ENCODE data around the gene TXNRD3. TPM values are rescaled to one million over a fixed set of nuclear protein-coding genes. Genes with fewer than 3 reads are reported as not detected.

The TXNRD3 gene
- total RNA-seq, 1 donor from 2014 or later = 7.6 TPM

- FAIRE-seq = no peak
- TF ChIP-seq EZH2 (IDR thresholded peaks at IDR 0.05; ENCODE audit: insufficient read depth, low read length) (no peak), CTCF (IDR thresholded peaks at IDR 0.05; ENCODE audit: insufficient read depth, low read depth, low read length) (no peak)
- DNase-seq (ENCODE audit: low read depth) = no peak
- Mint-ChIP-seq H3K27me3 (ENCODE audit: low read depth, unreplicated experiment) (no peaks in the 10 kb centered on the region), H3K27ac (ENCODE audit: unreplicated experiment) (no peak overlapping the region), H3K9me3 (ENCODE audit: unreplicated experiment) (no peaks in the 10 kb centered on the region), H3K36me3 (ENCODE audit: low read depth, unreplicated experiment) (peaks cover 15% of the 10 kb centered on the region), H3K4me1 (ENCODE audit: low read depth, unreplicated experiment) (peaks cover 22% of the 10 kb centered on the region), H3K4me3 (ENCODE audit: unreplicated experiment) (no peak overlapping the region)
- no peak overlapping the region for H2AFZ ChIP-seq (ENCODE audit: low read depth, low read length)
- H3K4me2 ChIP-seq (ENCODE audit: low read length) = no peak overlapping the region
- H3K79me2 ChIP-seq (ENCODE audit: insufficient read depth, low read length) = no peaks in the 10 kb centered on the region
- H3K9me3 ChIP-seq (ENCODE audit: insufficient read depth, low read depth, low read length) = no peaks in the 10 kb centered on the region
- H3K27ac ChIP-seq (ENCODE audit: low read depth, low read length) = no peak overlapping the region
- H4K20me1 ChIP-seq (ENCODE audit: insufficient read depth, low read length) = no peaks in the 10 kb centered on the region
- H3K4me1 ChIP-seq (ENCODE audit: insufficient read depth, low read length) = peaks cover 14% of the 10 kb centered on the region
- H3K36me3 ChIP-seq (ENCODE audit: insufficient read depth, low read length) = no peaks in the 10 kb centered on the region
- H3K9ac ChIP-seq (ENCODE audit: low read length) = no peak overlapping the region
- no peaks in the 10 kb centered on the region for H3K27me3 ChIP-seq (ENCODE audit: insufficient read depth, low read length)
- no peak overlapping the region for H3K4me3 ChIP-seq (ENCODE audit: insufficient read depth, low read depth, low read length)
These were observed 41.3 kb downstream of the TXNRD3 start for GRCh38 chr3:126613479-126614188.

DNA sequence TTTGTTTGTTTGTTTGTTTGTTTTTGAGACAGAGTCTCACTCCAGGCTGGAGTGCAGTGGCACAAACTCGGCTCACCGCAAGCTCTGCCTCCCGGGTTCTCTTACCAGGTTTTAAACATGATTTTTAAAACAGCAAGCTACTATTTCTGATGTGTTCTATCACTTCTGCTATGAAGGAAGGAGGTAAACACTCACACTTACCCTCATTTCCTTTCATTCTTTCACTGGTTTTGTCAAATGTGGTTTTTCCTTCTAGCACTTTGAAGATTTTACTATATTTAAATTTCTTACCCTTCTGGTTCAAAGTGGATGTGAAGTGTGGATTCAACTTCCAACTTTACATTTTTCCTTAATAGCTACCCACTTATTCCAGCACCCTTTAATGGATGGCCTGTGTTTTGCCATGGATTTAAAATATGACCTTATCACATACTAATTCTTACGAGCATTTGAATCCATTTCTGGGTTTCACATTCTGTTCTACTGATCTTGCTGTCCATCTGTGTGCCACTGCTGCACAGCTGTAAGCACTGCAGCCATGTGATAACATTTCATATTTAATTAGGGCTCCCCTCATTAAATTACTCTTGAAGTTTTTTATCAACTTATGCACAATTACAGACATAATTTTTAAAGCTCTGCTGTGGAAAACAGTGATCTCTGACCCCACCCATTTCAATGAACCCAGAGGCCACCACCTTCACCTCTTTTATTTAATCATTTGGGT is 42.3 kb downstream of the TXNRD3 start:
- H3K27ac Mint-ChIP-seq (ENCODE audit: unreplicated experiment) = no peak overlapping the region
- Histone ChIP-seq H3K27ac (ENCODE audit: low read depth, low read length) (no peak overlapping the region), H3K9ac (ENCODE audit: low read length) (no peak overlapping the region), H4K20me1 (ENCODE audit: insufficient read depth, low read length) (no peaks in the 10 kb centered on the region), H3K4me2 (ENCODE audit: low read length) (no peak overlapping the region), H3K36me3 (ENCODE audit: insufficient read depth, low read length) (no peaks in the 10 kb centered on the region), H3K9me3 (ENCODE audit: insufficient read depth, low read depth, low read length) (no peaks in the 10 kb centered on the region), H3K79me2 (ENCODE audit: insufficient read depth, low read length) (no peaks in the 10 kb centered on the region), H3K4me1 (ENCODE audit: insufficient read depth, low read length) (peaks cover 13% of the 10 kb centered on the region), H3K4me3 (ENCODE audit: insufficient read depth, low read depth, low read length) (no peak overlapping the region), H3K27me3 (ENCODE audit: insufficient read depth, low read length) (no peaks in the 10 kb centered on the region), H2AFZ (ENCODE audit: low read depth, low read length) (no peak overlapping the region)
- H3K27me3 Mint-ChIP-seq (ENCODE audit: low read depth, unreplicated experiment) = no peaks in the 10 kb centered on the region
- peaks cover 16% of the 10 kb centered on the region for H3K36me3 Mint-ChIP-seq (ENCODE audit: low read depth, unreplicated experiment)
- DNase-seq (ENCODE audit: low read depth) (no peak), FAIRE-seq (no peak)
- no peak overlapping the region for H3K4me3 Mint-ChIP-seq (ENCODE audit: unreplicated experiment)
- no peaks in the 10 kb centered on the region for H3K9me3 Mint-ChIP-seq (ENCODE audit: unreplicated experiment)
- TF ChIP-seq CTCF (IDR thresholded peaks at IDR 0.05; ENCODE audit: insufficient read depth, low read depth, low read length) = no peak
- TF ChIP-seq EZH2 (IDR thresholded peaks at IDR 0.05; ENCODE audit: insufficient read depth, low read length) = no peak
- peaks cover 13% of the 10 kb centered on the region for H3K4me1 Mint-ChIP-seq (ENCODE audit: low read depth, unreplicated experiment)

GRCh38 chr3:126609909-126610308 is 45.0 kb downstream of the TXNRD3 start:
- H3K4me3 Mint-ChIP-seq (ENCODE audit: unreplicated experiment) = no peak overlapping the region
- H3K27ac Mint-ChIP-seq (ENCODE audit: unreplicated experiment) = no peak overlapping the region
- Histone ChIP-seq H2AFZ (ENCODE audit: low read depth, low read length) (no peak overlapping the region), H3K4me3 (ENCODE audit: insufficient read depth, low read depth, low read length) (no peak overlapping the region), H3K79me2 (ENCODE audit: insufficient read depth, low read length) (no peaks in the 10 kb centered on the region), H3K27ac (ENCODE audit: low read depth, low read length) (no peak overlapping the region), H3K9ac (ENCODE audit: low read length) (no peak overlapping the region), H3K4me1 (ENCODE audit: insufficient read depth, low read length) (peaks cover 9% of the 10 kb centered on the region), H3K9me3 (ENCODE audit: insufficient read depth, low read depth, low read length) (no peaks in the 10 kb centered on the region), H3K27me3 (ENCODE audit: insufficient read depth, low read length) (no peaks in the 10 kb centered on the region), H3K36me3 (ENCODE audit: insufficient read depth, low read length) (no peaks in the 10 kb centered on the region), H4K20me1 (ENCODE audit: insufficient read depth, low read length) (no peaks in the 10 kb centered on the region), H3K4me2 (ENCODE audit: low read length) (no peak overlapping the region)
- DNase-seq (ENCODE audit: low read depth) = no peak
- H3K27me3 Mint-ChIP-seq (ENCODE audit: low read depth, unreplicated experiment) = no peaks in the 10 kb centered on the region
- H3K4me1 Mint-ChIP-seq (ENCODE audit: low read depth, unreplicated experiment) = peaks cover 14% of the 10 kb centered on the region
- no peaks in the 10 kb centered on the region for H3K9me3 Mint-ChIP-seq (ENCODE audit: unreplicated experiment)
- H3K36me3 Mint-ChIP-seq (ENCODE audit: low read depth, unreplicated experiment) = peaks cover 18% of the 10 kb centered on the region
- no peak for FAIRE-seq
- TF ChIP-seq CTCF (IDR thresholded peaks at IDR 0.05; ENCODE audit: insufficient read depth, low read depth, low read length) = no peak
- TF ChIP-seq EZH2 (IDR thresholded peaks at IDR 0.05; ENCODE audit: insufficient read depth, low read length) = no peak
